ENCODE data around the gene COX7B2.

DNA sequence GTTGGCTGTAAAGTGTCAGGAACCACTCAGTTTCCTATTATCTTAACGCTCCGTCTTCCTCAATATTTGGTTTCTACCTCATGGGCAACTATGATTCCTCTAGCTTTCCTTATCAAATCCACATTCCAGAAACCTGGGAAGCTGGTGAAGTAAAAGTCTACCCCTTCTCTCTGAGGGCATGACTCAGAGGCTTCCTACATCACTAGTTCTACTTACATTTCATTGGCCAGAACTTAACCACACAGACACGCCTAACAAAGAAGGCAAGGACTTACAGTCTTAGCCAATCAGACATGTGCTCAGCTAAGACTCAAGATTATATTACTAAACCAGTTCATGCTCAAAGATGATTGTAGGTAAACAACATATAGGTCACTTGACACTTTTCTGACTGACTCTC is 30.4 kb downstream of the COX7B2 start:
- no peak for TF ChIP-seq POLR2A (IDR thresholded peaks at IDR 0.05)
- TF ChIP-seq POLR2AphosphoS5 (IDR thresholded peaks at IDR 0.05), result no peak
